GM23338 (cell line): ENCODE data around the gene SLC8A3. TPM values are rescaled to one million over a fixed set of nuclear protein-coding genes. Genes with fewer than 3 reads are reported as not detected.

Experiments
- ATAC-seq: fragments of 200-7000 bp; cut with Tn5 transposase; 3 replicates; pipeline ENCODE4 v1.9.1; 2020
- DNase-seq: peaks from one replicate; pipeline ENCODE4 v3.0.0-alpha.2; 2015; ENCODE audit warnings: low spot score
- H2AFZ ChIP-seq: fragments of 200-600 bp; sonication (generic); 2 replicates; pipeline ENCODE4 v1.8.0; 2016; ENCODE audit warnings: antibody characterized with exemption, mild to moderate bottlenecking, moderate library complexity
- H3F3A ChIP-seq: fragments of 200-600 bp; sonication (generic); replicated peaks from 2 replicates; pipeline ENCODE4 v1.8.0; 2017; ENCODE audit warnings: antibody characterized with exemption, mixed run types, low read depth
- H3K27ac ChIP-seq: fragments of 200-600 bp; sonication (generic); 2 replicates; pipeline ENCODE4 v1.6.1; 2016; ENCODE audit warnings: low read depth
- H3K27me3 ChIP-seq: fragments of 200-600 bp; sonication (generic); 2 replicates; pipeline ENCODE4 v1.8.0; 2016; ENCODE audit warnings: mild to moderate bottlenecking, mixed run types, moderate library complexity; ENCODE audit not compliant: insufficient read depth
- H3K36me3 ChIP-seq: fragments of 200-600 bp; sonication (generic); 2 replicates; pipeline ENCODE4 v1.8.0; 2016; ENCODE audit warnings: mild to moderate bottlenecking; ENCODE audit not compliant: insufficient read depth
- H3K4me1 ChIP-seq: fragments of 200-600 bp; sonication (generic); 2 replicates; pipeline ENCODE4 v1.8.0; 2016; ENCODE audit warnings: mild to moderate bottlenecking, moderate library complexity; ENCODE audit not compliant: insufficient read depth
- H3K4me2 ChIP-seq: fragments of 200-600 bp; sonication (generic); 2 replicates; pipeline ENCODE4 v1.7.1; 2017; ENCODE audit warnings: mixed run types
- H3K4me3 ChIP-seq: fragments of 200-600 bp; sonication (generic); 2 replicates; pipeline ENCODE4 v1.6.1; 2016; ENCODE audit warnings: mixed run types
- H3K79me2 ChIP-seq: fragments of 200-600 bp; sonication (generic); replicated peaks from 2 replicates; pipeline ENCODE4 v1.8.0; 2017; ENCODE audit warnings: mild to moderate bottlenecking; ENCODE audit not compliant: insufficient read depth
- H3K9me2 ChIP-seq: fragments of 200-600 bp; sonication (generic); 2 replicates; pipeline ENCODE4 v1.8.0; 2017; ENCODE audit not compliant: insufficient read depth
- H4K20me1 ChIP-seq: fragments of 200-600 bp; sonication (generic); replicated peaks from 2 replicates; pipeline ENCODE4 v1.8.0; 2017; ENCODE audit warnings: mild to moderate bottlenecking; ENCODE audit not compliant: insufficient read depth
- H3K27ac Mint-ChIP-seq: 2 replicates; pipeline ENCODE4 v1.8.0; 2020; ENCODE audit warnings: inconsistent platforms, mild to moderate bottlenecking, moderate library complexity, mixed read lengths
- H3K27me3 Mint-ChIP-seq: 3 replicates; pipeline ENCODE4 v1.8.0; 2022; ENCODE audit warnings: low read depth, mild to moderate bottlenecking, moderate library complexity, mixed read lengths, inconsistent platforms; ENCODE audit not compliant: insufficient read depth, poor library complexity
- H3K36me3 Mint-ChIP-seq: 3 replicates; pipeline ENCODE4 v1.8.0; 2021; ENCODE audit warnings: low read depth, mild to moderate bottlenecking, inconsistent platforms, moderate library complexity, mixed read lengths
- H3K4me1 Mint-ChIP-seq: 3 replicates; pipeline ENCODE4 v1.8.0; 2020; ENCODE audit warnings: mild to moderate bottlenecking, inconsistent platforms, mixed read lengths
- H3K4me3 Mint-ChIP-seq: 3 replicates; pipeline ENCODE4 v1.8.0; 2021; ENCODE audit warnings: moderate library complexity, mild to moderate bottlenecking, inconsistent platforms, mixed read lengths
- H3K9me3 Mint-ChIP-seq: 3 replicates; pipeline ENCODE4 v1.8.0; 2020; ENCODE audit warnings: moderate library complexity, mild to moderate bottlenecking, inconsistent platforms, mixed read lengths
- CREB1 ChIP-seq: fragments of 250-450 bp; sonication (Bioruptor Pico); IDR thresholded peaks from 2 replicates; pipeline ENCODE4 v1.5.0; 2020; ENCODE audit warnings: low read depth, mild to moderate bottlenecking, moderate library complexity
- ETS1 ChIP-seq: IDR thresholded peaks from 2 replicates; pipeline ENCODE4 v1.6.1; 2016; ENCODE audit warnings: antibody characterized with exemption
- EZH2 ChIP-seq: fragments of 200-600 bp; sonication (generic); IDR thresholded peaks from one replicate; pipeline ENCODE4 v1.8.0; 2017; ENCODE audit warnings: antibody characterized with exemption, mild to moderate bottlenecking, low read depth; ENCODE audit not compliant: unreplicated experiment
- EZH2phosphoT487 ChIP-seq: fragments of 200-600 bp; sonication (generic); IDR thresholded peaks from one replicate; pipeline ENCODE4 v1.8.1; 2018; ENCODE audit warnings: antibody characterized with exemption; ENCODE audit not compliant: unreplicated experiment
- NANOG ChIP-seq: IDR thresholded peaks from 2 replicates; pipeline ENCODE4 v1.6.1; 2016; ENCODE audit warnings: antibody characterized with exemption, borderline replicate concordance
- STAT1 ChIP-seq: IDR thresholded peaks from one replicate; pipeline ENCODE4 v1.6.1; 2016; ENCODE audit warnings: antibody characterized with exemption; ENCODE audit not compliant: unreplicated experiment
- ZNF114 ChIP-seq: fragments of 250-450 bp; sonication (Bioruptor Pico); IDR thresholded peaks from 2 replicates; pipeline ENCODE4 v1.5.0; 2020; ENCODE audit warnings: mild to moderate bottlenecking, moderate library complexity
- polyA plus RNA-seq: library from polyadenylated mRNA; unstranded; fragments of >200 nt; fragmentation: Nextera tagmentation; extraction: Ambion mirVana; gene quantifications from 2 replicates; pipeline ENCODE4 v1.2.1, GENCODE V29; 2016
- total RNA-seq: library from RNA; depleted of rRNA; stranded (reverse); fragments of >200 nt; shearing (Covaris generic); gene quantifications from 2 replicates; pipeline ENCODE4 v1.2.3, GENCODE V29; 2014
- TF ChIP-seq, protein P1 (sequence below): IDR thresholded peaks from one replicate; pipeline ENCODE4 v1.6.1; 2018; ENCODE audit warnings: antibody characterized with exemption; ENCODE audit not compliant: unreplicated experiment
- TF ChIP-seq, protein P2 (sequence below), 2 experiments: fragments of 200-600 bp in 1 of 2; sonication (generic) in 1 of 2; conservative IDR thresholded peaks; 2 replicates each; pipeline versions ENCODE4 v1.5.1 to v1.6.1; 2016 to 2017; ENCODE audit warnings: antibody characterized with exemption in 2 of 2, low read depth in 2 of 2, mild to moderate bottlenecking in 2 of 2, moderate library complexity in 1 of 2

SLC8A3 gene
- total and polyA plus RNA-seq, 2 experiments from 2014 or later = 0.82 to 2.0 TPM

DNA sequence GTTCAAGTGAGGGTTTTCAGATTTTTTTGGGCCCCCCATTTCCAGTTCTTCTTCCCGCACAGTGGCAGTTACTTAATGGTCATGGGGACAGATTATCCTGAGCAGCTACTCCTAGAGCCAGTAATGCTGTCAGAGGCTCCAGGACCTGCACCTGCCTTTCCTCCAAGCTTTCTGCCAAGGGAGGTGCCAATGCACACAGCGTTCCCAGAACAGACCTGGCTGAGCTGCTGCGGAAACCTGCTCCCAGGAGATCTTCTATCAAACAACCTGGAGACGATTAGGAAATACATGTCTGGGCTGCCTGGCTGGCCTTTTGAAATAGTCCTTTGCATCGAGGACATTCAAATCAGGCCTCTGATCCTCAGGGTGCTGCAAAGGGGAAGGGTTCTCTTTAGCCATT, 120.9 kb downstream of the SLC8A3 start (continued):
- TF ChIP-seq, protein P1, sequence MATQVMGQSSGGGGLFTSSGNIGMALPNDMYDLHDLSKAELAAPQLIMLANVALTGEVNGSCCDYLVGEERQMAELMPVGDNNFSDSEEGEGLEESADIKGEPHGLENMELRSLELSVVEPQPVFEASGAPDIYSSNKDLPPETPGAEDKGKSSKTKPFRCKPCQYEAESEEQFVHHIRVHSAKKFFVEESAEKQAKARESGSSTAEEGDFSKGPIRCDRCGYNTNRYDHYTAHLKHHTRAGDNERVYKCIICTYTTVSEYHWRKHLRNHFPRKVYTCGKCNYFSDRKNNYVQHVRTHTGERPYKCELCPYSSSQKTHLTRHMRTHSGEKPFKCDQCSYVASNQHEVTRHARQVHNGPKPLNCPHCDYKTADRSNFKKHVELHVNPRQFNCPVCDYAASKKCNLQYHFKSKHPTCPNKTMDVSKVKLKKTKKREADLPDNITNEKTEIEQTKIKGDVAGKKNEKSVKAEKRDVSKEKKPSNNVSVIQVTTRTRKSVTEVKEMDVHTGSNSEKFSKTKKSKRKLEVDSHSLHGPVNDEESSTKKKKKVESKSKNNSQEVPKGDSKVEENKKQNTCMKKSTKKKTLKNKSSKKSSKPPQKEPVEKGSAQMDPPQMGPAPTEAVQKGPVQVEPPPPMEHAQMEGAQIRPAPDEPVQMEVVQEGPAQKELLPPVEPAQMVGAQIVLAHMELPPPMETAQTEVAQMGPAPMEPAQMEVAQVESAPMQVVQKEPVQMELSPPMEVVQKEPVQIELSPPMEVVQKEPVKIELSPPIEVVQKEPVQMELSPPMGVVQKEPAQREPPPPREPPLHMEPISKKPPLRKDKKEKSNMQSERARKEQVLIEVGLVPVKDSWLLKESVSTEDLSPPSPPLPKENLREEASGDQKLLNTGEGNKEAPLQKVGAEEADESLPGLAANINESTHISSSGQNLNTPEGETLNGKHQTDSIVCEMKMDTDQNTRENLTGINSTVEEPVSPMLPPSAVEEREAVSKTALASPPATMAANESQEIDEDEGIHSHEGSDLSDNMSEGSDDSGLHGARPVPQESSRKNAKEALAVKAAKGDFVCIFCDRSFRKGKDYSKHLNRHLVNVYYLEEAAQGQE = no peak
- TF ChIP-seq ZNF114 (CRISPR knock-in tag) (no peak), STAT1 (no peak), CREB1 (CRISPR knock-in tag) (no peak), NANOG (no peak)
- TF ChIP-seq, protein P2, sequence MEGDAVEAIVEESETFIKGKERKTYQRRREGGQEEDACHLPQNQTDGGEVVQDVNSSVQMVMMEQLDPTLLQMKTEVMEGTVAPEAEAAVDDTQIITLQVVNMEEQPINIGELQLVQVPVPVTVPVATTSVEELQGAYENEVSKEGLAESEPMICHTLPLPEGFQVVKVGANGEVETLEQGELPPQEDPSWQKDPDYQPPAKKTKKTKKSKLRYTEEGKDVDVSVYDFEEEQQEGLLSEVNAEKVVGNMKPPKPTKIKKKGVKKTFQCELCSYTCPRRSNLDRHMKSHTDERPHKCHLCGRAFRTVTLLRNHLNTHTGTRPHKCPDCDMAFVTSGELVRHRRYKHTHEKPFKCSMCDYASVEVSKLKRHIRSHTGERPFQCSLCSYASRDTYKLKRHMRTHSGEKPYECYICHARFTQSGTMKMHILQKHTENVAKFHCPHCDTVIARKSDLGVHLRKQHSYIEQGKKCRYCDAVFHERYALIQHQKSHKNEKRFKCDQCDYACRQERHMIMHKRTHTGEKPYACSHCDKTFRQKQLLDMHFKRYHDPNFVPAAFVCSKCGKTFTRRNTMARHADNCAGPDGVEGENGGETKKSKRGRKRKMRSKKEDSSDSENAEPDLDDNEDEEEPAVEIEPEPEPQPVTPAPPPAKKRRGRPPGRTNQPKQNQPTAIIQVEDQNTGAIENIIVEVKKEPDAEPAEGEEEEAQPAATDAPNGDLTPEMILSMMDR (conservative IDR thresholded peaks at IDR 0.05; ENCODE audit: low read depth in 2 of 2) = no peak

GRCh38 chr14:70064136-70064865, 124.5 kb downstream of the SLC8A3 start:
- Histone ChIP-seq H3K4me3 (no peak overlapping the region), H2AFZ (no peak overlapping the region), H3F3A (no peaks in the 10 kb centered on the region), H3K27ac (no peak overlapping the region), H3K79me2 (no peaks in the 10 kb centered on the region), H3K9me2 (peaks cover 16% of the 10 kb centered on the region; the same call in 1 of the 2 replicates), H3K4me2 (no peak overlapping the region), H3K4me1 (peaks cover 3% of the 10 kb centered on the region; the same call in 1 of the 2 replicates), H3K27me3 (no peaks in the 10 kb centered on the region), H4K20me1 (no peaks in the 10 kb centered on the region), H3K36me3 (no peaks in the 10 kb centered on the region)
- no peaks in the 10 kb centered on the region for H3K36me3 Mint-ChIP-seq
- no peak overlapping the region for H3K4me3 Mint-ChIP-seq
- ATAC-seq (no peak), DNase-seq (no peak)
- TF ChIP-seq, protein P2 (conservative IDR thresholded peaks at IDR 0.05; ENCODE audit: low read depth in 2 of 2) = no peak
- no peak for TF ChIP-seq ETS1
- TF ChIP-seq CREB1 (CRISPR knock-in tag) = no peak
- TF ChIP-seq EZH2 = no peak
- no peak for TF ChIP-seq EZH2phosphoT487
- no peaks in the 10 kb centered on the region for H3K9me3 Mint-ChIP-seq
- peaks cover 4% of the 10 kb centered on the region for H3K4me1 Mint-ChIP-seq
- H3K27me3 Mint-ChIP-seq = peaks cover 6% of the 10 kb centered on the region
- no peak overlapping the region for H3K27ac Mint-ChIP-seq
